ENCODE results near the gene AMHR2. TPM values are rescaled to one million over a fixed set of nuclear protein-coding genes. Genes with fewer than 3 reads are reported as not detected.

AMHR2 gene
- polyA plus RNA-seq, 3 donors, result not detected

DNA sequence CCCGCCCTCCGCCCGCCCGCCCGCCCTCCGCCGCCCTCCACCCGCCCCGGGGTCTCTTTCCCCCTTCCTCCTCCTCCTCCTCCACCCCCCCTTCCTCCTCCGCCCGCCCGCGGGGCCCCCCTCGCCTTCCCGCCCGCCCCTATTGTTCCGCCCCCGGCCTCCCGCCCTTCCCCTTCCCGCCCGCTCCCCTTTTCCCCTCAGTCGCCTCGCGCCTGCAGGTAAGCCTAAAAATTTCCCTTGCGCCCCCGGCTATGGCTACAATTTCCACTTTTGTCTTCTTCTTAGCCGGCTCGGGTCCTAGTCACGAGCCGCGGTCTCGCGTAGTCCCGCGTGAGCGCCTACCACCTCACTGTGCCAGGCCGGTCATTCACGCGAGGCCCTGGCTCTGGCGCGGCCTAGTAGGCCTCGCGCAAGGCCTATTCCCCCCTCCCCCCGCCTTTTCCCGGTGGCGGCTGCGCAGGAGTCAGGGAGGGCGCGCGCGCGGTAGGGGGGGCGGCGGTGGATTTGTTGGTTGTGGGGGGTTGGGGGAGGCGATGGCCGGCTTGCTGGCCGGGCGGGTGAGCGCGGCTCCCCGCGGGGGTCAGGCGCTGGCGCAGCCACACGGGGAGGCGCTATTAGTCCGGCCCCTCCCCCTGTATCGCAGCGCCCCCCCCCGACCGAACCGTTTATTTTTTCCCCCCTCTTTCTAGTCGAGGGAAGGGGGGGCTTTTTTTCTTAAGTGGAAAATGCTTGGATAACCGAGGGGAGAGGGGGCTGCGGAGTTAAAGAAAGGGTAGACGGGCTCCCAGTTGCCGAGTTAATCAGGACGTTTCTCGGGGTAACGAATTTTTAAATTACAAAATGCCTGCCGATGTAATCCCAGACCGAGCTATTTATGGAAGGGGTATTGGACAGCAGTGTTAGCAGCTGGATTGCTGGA, 28.8 kb downstream of the AMHR2 start:
- Mint-ChIP-seq H3K9me3 (no peaks in the 10 kb centered on the region), H3K27ac (peak overlapping the region; percentile 96 to 99 (median 99)), H3K4me3 (peak overlapping the region; percentile 94 to 99), H3K27me3 (ENCODE audit: low read depth in 3 of 3) (peaks cover 0 to 4% (median 0%) of the 10 kb centered on the region in 3 donors), H3K36me3 (peaks cover 43 to 50% of the 10 kb centered on the region in 2 donors), H3K4me1 (peaks cover 19% of the 10 kb centered on the region)
- WGBS (ENCODE audit: insufficient coverage), result 0% methylated on average over 32 of the region's 82 CpGs
- peak overlapping the region; percentile 80 to 95 (median 87) for H3K4me3 ChIP-seq (replicated peaks in 1 of 3; ENCODE audit: low read depth in 2 of 3, low read length in 3 of 3)
- H3K36me3 ChIP-seq (replicated peaks in 1 of 2; ENCODE audit: control insufficient read depth in 1 of 2, insufficient read depth in 2 of 2, low read length in 2 of 2), result peaks cover 45 to 58% of the 10 kb centered on the region in 2 donors
- H4K20me1 ChIP-seq (ENCODE audit: insufficient read depth, low read length), result peaks cover 74% of the 10 kb centered on the region
- H3K4me1 ChIP-seq (ENCODE audit: control insufficient read depth in 1 of 2, insufficient read depth in 2 of 2, low read length in 2 of 2), result peaks cover 12 to 17% of the 10 kb centered on the region in 2 donors
- H3K9me3 ChIP-seq (replicated peaks in 1 of 2; ENCODE audit: control insufficient read depth in 1 of 2, insufficient read depth in 1 of 2, low read length in 2 of 2), result no peaks in the 10 kb centered on the region
- H3K9ac ChIP-seq (ENCODE audit: insufficient read depth, low read length, poor library complexity, severe bottlenecking), result peak overlapping the region; percentile 87
- H3K79me2 ChIP-seq (ENCODE audit: insufficient read depth, low read length), result peaks cover 64% of the 10 kb centered on the region
- intact Hi-C loops (cut with micrococcal nuclease), result loop anchor here (1.0 to 5.0 kb wide), 5 partner anchors 49 to 225 kb away; partner anchors contain the start of genes TARBP2 (in 2 of the 2), ATP5MC2 (in 1 of the 2), MYG1 (in 1 of the 2) and PFDN5 (in 1 of the 2)
- DNase-seq, result peak; percentile 58 to 79 (median 66)
- peak overlapping the region; percentile 85 to 91 for H3K27ac ChIP-seq (ENCODE audit: low read depth in 1 of 2, low read length in 2 of 2)
- peak overlapping the region; percentile 88 for H3K4me2 ChIP-seq (replicated peaks; ENCODE audit: extremely low read depth, low read length, poor library complexity, severe bottlenecking)
- H2AFZ ChIP-seq (ENCODE audit: insufficient read depth, low read depth, low read length, poor library complexity, severe bottlenecking), result peak overlapping the region; percentile 7
- peak; percentile 49 for TF ChIP-seq CTCF (IDR thresholded peaks at IDR 0.05)
- no peaks in the 10 kb centered on the region for H3K27me3 ChIP-seq (ENCODE audit: control insufficient read depth in 2 of 2, insufficient read depth in 2 of 2, low read length in 2 of 2)

DNA sequence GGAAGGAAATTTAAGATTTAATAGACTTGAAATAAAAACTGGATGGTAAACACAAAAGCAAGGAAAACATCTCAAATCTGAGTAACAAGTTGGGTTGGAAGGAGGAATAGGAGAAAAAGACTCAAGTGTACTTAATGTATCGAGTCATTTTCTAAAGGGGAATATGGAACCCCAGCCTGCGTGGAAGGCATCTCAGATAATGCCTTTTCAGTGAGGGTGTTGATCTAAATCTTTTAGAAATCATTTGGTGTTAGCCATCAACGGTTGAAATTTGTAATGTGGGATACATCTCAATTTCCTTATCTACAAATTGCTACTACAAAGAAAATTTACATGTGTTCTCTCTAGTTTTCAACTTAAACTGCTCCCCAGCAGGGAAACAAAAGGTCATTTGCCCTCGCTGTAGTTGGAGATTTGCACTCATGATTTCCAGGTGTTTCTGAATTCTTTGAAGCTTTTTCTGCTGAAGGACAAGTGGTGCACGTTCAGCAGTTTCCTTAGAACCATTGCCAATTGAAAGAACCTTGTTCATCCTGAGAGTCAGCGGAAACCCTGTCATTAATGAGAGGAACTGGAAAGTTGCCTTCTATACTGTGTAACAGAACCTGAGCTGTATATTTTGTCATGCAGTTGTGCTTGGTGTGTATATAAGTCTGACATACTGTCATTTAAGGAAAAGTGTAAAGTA, 30.4 kb downstream of the AMHR2 start:
- Histone ChIP-seq H3K4me3 (replicated peaks in 1 of 3; ENCODE audit: low read depth in 2 of 3, low read length in 3 of 3) (peak overlapping the region in 1 of 3 experiments; percentile 87), H3K79me2 (ENCODE audit: insufficient read depth, low read length) (peaks cover 69% of the 10 kb centered on the region), H4K20me1 (ENCODE audit: insufficient read depth, low read length) (peaks cover 77% of the 10 kb centered on the region), H3K4me2 (replicated peaks; ENCODE audit: extremely low read depth, low read length, poor library complexity, severe bottlenecking) (peak overlapping the region; percentile 88), H3K4me1 (ENCODE audit: control insufficient read depth in 1 of 2, insufficient read depth in 2 of 2, low read length in 2 of 2) (peaks cover 12 to 17% of the 10 kb centered on the region in 2 donors), H3K27me3 (ENCODE audit: control insufficient read depth in 2 of 2, insufficient read depth in 2 of 2, low read length in 2 of 2) (no peaks in the 10 kb centered on the region), H2AFZ (ENCODE audit: insufficient read depth, low read depth, low read length, poor library complexity, severe bottlenecking) (no peak overlapping the region), H3K36me3 (replicated peaks in 1 of 2; ENCODE audit: control insufficient read depth in 1 of 2, insufficient read depth in 2 of 2, low read length in 2 of 2) (peaks cover 52 to 58% of the 10 kb centered on the region in 2 donors), H3K27ac (ENCODE audit: low read depth in 1 of 2, low read length in 2 of 2) (peak overlapping the region in 1 of 2 donors; percentile 50), H3K9me3 (replicated peaks in 1 of 2; ENCODE audit: control insufficient read depth in 1 of 2, insufficient read depth in 1 of 2, low read length in 2 of 2) (no peaks in the 10 kb centered on the region), H3K9ac (ENCODE audit: insufficient read depth, low read length, poor library complexity, severe bottlenecking) (no peak overlapping the region)
- peaks cover 0 to 3% (median 0%) of the 10 kb centered on the region in 3 donors for H3K27me3 Mint-ChIP-seq (ENCODE audit: low read depth in 3 of 3)
- no peak for TF ChIP-seq CTCF (IDR thresholded peaks at IDR 0.05)
- H3K36me3 Mint-ChIP-seq, result peaks cover 45 to 50% of the 10 kb centered on the region in 2 donors
- no peak overlapping the region for H3K27ac Mint-ChIP-seq
- intact Hi-C loops (cut with micrococcal nuclease), result loop anchor here (5.0 kb wide), 4 partner anchors 48 to 223 kb away; partner anchors contain the start of genes ATP5MC2 (in 1 of the 2), MYG1 (in 1 of the 2), PFDN5 (in 1 of the 2) and TARBP2 (in 1 of the 2)
- no peak overlapping the region for H3K4me3 Mint-ChIP-seq
- H3K9me3 Mint-ChIP-seq, result no peaks in the 10 kb centered on the region
- H3K4me1 Mint-ChIP-seq, result peaks cover 15% of the 10 kb centered on the region
- WGBS (ENCODE audit: insufficient coverage), result 89% methylated on average over 3 of the region's 6 CpGs
- no peak for DNase-seq

Measured in CD14-positive monocyte (primary cell).